Adipocyte (in vitro differentiated cells): ENCODE data around the gene LCLAT1.
"Not testable (repeated sequence)": the region's sequence is repeated elsewhere in the genome, so short reads cannot be mapped to it uniquely, and the experiment has no call there.

Experiments
- DNase-seq: peaks from one replicate; pipeline ENCODE4 v3.0.0-alpha.2; 2015; ENCODE audit warnings: low read depth
- H3K27me3 ChIP-seq: replicated peaks from 2 replicates; pipeline ENCODE4 v1.7.0; 2013; ENCODE audit warnings: mild to moderate bottlenecking, low read length, moderate library complexity; ENCODE audit not compliant: control insufficient read depth, insufficient read depth
- H3K36me3 ChIP-seq: 2 replicates; pipeline ENCODE4 v1.7.0; 2013; ENCODE audit warnings: low read length, mild to moderate bottlenecking, moderate library complexity; ENCODE audit not compliant: control insufficient read depth, insufficient read depth, severe bottlenecking
- H3K4me1 ChIP-seq: 2 replicates; pipeline ENCODE4 v1.7.0; 2013; ENCODE audit warnings: mild to moderate bottlenecking, low read length, moderate library complexity; ENCODE audit not compliant: control insufficient read depth, insufficient read depth
- H3K4me3 ChIP-seq: 2 replicates; pipeline ENCODE4 v1.7.0; 2013; ENCODE audit warnings: mild to moderate bottlenecking, low read length, moderate library complexity
- H3K9ac ChIP-seq: 2 replicates; pipeline ENCODE4 v1.7.0; 2013; ENCODE audit warnings: mild to moderate bottlenecking, low read length, moderate library complexity
- H3K9me3 ChIP-seq: 2 replicates; pipeline ENCODE4 v1.7.0; 2013; ENCODE audit warnings: mild to moderate bottlenecking, low read length, moderate library complexity; ENCODE audit not compliant: control insufficient read depth

Gene LCLAT1

DNA sequence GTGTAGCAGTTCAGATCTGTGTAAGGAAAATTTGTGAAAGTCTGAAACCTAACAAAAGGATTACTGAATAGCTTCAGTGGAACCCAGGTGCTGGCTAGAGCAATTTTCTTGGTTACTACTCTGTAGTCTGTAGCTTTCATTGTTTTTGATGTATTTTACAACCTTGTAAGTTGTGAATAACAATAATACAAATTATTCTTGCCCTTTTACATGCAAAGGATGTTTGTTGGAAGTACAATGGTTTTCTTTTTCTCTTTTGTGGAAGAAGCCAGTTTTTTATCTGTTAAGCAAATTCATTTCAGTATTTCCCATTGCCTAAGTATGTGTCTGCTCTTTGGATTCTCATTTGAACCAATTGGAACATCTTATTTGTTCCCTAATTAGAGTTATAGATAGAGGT is 10.2 kb downstream of the LCLAT1 start:
- H3K36me3 ChIP-seq, result no peaks in the 10 kb centered on the region
- H3K4me1 ChIP-seq, result peaks cover 3% of the 10 kb centered on the region
- H3K9ac ChIP-seq, result no peak overlapping the region
- no peaks in the 10 kb centered on the region for H3K9me3 ChIP-seq
- no peak for DNase-seq
- H3K27me3 ChIP-seq, result no peaks in the 10 kb centered on the region
- no peak overlapping the region for H3K4me3 ChIP-seq

DNA sequence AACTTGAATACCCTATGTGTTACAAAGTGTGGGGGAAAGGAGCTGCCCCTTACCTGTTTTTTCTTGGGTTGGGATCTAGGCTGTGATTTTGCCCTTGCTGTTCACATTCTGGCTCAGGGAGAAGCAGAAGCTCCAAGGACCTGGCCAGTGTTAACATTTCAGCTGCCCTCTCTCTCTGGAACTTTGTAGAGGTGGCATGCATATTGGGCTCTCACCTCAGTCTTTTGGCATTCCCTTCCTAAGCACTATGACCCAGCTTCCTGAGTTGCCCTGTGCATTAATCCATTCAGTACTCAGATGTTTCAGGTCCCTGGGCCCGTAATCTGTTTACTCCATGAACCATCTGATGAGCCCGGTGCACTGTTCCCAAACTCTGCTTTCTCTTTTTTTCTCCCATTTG is 12.1 kb downstream of the LCLAT1 start:
- Histone ChIP-seq H3K4me1 (peaks cover 3% of the 10 kb centered on the region), H3K36me3 (no peaks in the 10 kb centered on the region), H3K9ac (no peak overlapping the region), H3K4me3 (no peak overlapping the region), H3K9me3 (no peaks in the 10 kb centered on the region), H3K27me3 (no peaks in the 10 kb centered on the region)
- no peak for DNase-seq

DNA sequence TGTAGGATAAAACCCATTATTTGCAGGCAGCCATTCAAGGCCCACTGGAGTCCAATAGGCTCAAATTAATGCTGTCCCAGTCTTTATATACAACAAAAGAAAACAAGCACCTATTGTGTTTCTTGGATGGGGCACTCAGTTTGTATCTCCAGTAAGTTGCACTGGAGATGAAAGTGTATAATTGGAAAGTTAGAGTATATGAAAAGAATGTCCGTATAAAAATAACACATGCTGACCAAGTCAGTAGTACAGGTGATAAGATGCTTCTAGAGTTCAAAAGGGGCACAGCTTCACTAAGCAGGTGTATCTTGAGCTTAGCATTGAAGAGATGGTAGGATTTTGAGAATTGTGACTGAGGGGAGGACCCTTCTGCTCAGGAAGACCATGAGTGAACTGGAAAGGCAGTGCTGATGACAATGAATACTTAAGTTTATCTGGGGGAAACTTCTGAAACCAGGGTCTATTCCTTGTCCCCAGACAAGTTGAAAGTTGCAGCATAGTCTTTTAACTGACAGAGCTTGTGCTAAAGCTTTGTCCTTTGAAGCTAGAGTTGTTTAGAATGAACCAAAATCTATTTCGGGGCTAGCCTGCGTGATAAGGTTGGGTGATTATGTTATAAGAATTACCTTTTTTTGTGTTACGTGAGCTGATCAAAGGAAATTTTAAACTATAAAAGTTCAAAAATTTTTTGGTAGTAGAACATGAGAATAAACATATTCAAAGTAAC is 15.2 kb downstream of the LCLAT1 start:
- Histone ChIP-seq H3K9me3 (no peaks in the 10 kb centered on the region), H3K4me3 (no peak overlapping the region), H3K27me3 (no peaks in the 10 kb centered on the region), H3K9ac (no peak overlapping the region), H3K4me1 (no peaks in the 10 kb centered on the region), H3K36me3 (no peaks in the 10 kb centered on the region)
- DNase-seq, result no peak

DNA sequence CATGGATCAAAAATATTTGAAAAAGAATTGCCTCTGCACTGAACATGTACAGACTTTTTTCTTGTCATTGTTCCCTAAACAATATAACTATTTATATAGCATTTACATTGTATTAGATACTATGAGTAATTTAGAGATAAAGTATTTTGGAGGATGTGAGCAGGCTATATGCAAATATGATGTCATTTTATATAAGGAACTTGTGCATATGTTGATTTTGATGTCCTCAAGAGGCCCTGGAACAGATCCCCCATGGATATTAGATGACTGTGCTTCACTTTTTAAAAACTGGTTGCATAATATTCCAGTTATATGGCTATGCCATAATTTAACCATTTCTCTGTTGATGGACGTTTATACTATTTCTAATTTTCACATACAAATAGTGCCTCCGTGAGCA is 16.5 kb downstream of the LCLAT1 start:
- Histone ChIP-seq H3K36me3 (no peaks in the 10 kb centered on the region), H3K9me3 (no peaks in the 10 kb centered on the region), H3K4me1 (no peaks in the 10 kb centered on the region), H3K9ac (no peak overlapping the region), H3K4me3 (no peak overlapping the region), H3K27me3 (no peaks in the 10 kb centered on the region)
- no peak for DNase-seq

DNA sequence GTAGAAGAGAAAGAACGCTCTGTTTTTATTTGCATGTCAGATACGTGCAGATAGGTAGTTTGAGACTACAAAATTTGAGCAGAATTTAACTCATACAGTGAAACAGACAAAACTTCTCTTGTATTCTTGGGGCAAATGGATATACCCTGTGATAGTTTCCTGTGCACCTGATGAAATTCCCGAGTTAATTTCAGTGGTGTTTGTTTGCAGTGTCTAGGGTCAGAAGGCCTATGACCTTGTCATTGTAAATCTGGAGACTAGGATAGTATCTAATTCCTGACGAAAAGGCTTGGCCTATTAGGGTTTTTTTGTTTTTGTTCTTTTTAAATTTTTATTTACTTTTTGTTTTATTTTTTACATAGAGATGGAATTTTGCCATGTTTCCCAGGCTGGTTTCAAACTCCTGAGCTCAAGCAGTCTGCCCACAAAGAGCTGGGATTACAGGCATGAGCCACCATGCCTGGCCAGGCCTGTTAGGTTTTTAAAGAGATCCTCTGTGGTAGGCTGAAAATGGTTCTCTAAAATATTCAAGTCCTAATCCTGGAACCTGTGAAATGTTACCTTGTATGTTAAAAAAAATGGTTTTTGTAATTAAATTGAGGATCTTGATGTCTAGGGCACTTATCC is 17.6 kb downstream of the LCLAT1 start:
- DNase-seq, result no peak
- Histone ChIP-seq H3K27me3 (no peaks in the 10 kb centered on the region), H3K4me3 (no peak overlapping the region), H3K9me3 (no peaks in the 10 kb centered on the region), H3K9ac (no peak overlapping the region), H3K36me3 (no peaks in the 10 kb centered on the region), H3K4me1 (no peaks in the 10 kb centered on the region)

DNA sequence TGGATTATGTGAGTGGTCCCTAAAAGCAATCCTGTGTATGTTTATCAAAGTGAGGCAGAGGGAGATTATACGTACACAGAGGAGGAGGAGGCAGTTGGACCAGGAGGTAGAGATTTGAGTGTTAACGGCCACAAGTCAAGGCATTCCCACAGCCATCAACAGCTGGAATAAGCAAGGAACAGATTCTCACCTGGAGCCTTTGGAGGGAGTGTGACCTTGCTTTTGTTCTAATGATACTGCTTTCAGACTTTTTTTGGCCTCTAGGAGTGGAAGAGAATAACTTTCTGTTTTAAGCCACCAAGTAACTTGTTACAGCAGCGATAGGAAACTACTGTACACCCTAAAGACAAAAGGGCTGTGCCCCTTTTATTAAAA is 18.1 kb downstream of the LCLAT1 start:
- no peak overlapping the region for H3K4me3 ChIP-seq
- no peak overlapping the region for H3K9ac ChIP-seq
- no peaks in the 10 kb centered on the region for H3K4me1 ChIP-seq
- DNase-seq, result peak; percentile 6
- H3K9me3 ChIP-seq, result peaks cover 1% of the 10 kb centered on the region
- H3K36me3 ChIP-seq, result no peaks in the 10 kb centered on the region
- no peaks in the 10 kb centered on the region for H3K27me3 ChIP-seq

DNA sequence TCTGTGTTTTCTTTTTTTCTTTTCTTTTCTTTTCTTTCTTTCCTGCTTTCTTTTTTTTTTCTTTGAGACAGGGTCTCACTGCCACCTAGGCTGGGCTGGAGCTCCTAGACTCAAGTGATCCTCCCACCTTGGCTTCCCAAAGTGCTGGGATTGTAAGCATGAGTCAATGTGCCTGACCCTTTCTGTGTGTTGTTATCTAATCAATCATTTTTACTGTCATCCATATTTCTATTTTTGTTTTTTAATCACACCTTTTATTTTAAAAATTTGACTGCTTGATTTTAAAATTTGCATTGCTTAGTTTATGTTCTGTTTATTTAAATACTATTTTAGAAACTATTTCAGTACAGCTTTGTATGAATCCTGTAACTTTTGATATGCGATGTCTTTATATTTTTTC is 19.2 kb downstream of the LCLAT1 start:
- no peak overlapping the region for H3K9ac ChIP-seq
- DNase-seq, result no peak
- peaks cover 4% of the 10 kb centered on the region for H3K9me3 ChIP-seq
- H3K36me3 ChIP-seq, result no peaks in the 10 kb centered on the region
- H3K27me3 ChIP-seq, result no peaks in the 10 kb centered on the region
- no peaks in the 10 kb centered on the region for H3K4me1 ChIP-seq
- H3K4me3 ChIP-seq, result no peak overlapping the region

DNA sequence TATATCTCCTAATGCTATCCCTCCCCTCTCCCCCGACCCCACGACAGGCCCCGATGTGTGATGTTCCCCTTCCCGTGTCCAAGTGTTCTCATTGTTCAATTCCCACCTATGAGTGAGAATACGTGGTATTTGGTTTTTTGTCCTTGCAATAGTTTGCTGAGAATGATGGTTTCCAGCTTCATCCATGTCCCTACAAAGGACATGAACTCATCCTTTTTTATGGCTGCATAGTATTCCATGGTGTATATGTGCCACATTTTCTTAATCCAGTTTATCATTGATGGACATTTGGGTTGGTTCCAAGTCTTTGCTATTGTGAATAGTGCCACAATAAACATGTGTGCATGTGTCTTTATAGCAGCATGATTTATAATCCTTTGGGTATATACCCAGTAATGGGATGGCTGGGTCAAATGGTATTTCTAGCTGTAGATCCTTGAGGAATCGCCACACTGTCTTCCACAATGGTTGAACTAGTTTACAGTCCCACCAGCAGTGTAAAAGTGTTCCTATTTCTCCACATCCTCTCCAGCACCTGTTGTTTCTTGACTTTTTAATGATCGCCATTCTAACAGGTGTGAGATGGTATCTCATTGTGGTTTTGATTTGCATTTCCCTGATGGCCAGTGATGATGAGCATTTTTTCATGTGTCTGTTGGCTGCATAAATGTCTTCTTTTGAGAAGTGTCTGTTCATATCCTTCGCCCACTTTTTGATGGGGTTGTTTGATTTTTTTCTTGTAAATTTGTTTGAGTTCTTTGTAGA is 20.2 kb downstream of the LCLAT1 start:
- not testable (repeated sequence) for H3K4me3 ChIP-seq, H3K9ac ChIP-seq, H3K4me1 ChIP-seq, H3K9me3 ChIP-seq, DNase-seq, H3K27me3 ChIP-seq, H3K36me3 ChIP-seq

DNA sequence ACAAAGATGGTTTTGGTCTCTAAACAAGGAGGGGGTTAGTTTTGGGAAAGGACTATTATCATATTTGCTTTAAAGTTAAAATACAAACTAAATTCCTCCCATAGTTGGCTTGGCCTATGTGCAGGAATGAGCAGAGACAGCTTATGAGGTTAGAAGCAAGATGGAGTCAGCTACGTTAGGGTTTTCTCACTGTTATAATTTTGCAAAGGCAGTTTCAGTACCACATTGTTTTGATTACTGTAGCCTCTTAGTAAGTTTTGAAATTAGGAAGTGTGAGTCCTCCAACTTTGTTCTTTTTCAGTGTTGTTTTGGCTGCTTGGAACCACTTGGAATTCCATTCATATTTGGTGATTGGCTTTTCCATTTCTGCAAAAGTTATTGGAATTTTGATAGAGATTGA is 23.4 kb downstream of the LCLAT1 start:
- no peak overlapping the region for H3K4me3 ChIP-seq
- H3K9me3 ChIP-seq, result peaks cover 4% of the 10 kb centered on the region
- no peaks in the 10 kb centered on the region for H3K27me3 ChIP-seq
- peaks cover 13% of the 10 kb centered on the region for H3K4me1 ChIP-seq
- no peak for DNase-seq
- H3K9ac ChIP-seq, result no peak overlapping the region
- no peaks in the 10 kb centered on the region for H3K36me3 ChIP-seq

DNA sequence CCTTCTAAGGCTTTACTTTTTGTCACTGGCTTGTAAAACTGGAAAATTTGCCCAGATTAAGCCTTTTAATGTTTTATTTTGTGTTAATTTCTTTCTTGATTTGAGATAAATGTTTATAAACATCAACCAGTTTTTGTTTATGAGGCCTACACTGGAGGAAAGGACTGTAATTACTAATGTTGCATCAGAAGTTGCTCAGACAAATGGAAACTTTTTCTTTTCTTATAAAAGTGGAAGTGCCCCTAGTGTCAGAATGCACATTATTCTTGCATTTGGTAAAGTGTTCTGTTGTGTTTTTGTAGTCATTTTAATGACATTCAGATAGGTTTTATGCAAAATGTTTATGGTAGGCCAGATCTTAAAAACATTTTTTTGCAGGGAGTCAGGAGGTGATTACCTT is 25.3 kb downstream of the LCLAT1 start:
- peak; percentile 62 for DNase-seq
- Histone ChIP-seq H3K36me3 (no peaks in the 10 kb centered on the region), H3K9me3 (peaks cover 4% of the 10 kb centered on the region), H3K9ac (no peak overlapping the region), H3K27me3 (no peaks in the 10 kb centered on the region), H3K4me3 (no peak overlapping the region), H3K4me1 (peaks cover 13% of the 10 kb centered on the region)

DNA sequence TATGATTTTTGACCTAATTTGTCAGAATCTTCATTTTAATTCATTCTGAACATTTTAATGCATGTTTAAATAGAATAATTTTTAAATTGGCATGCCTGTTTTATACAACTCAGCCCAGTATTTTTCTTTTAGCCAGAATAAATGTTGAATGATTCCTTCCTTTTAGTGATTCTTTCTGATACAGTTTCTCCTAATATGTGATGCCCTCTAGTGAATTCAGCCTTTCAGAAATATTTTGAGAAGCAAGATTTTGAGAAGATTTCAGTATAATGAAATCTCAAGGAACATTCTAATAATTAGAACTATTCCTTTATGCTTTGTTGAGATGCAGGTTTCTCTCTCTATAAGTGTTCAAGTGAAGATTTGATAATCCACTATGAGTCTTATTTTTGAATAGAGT is 28.5 kb downstream of the LCLAT1 start:
- H3K9me3 ChIP-seq, result no peaks in the 10 kb centered on the region

More for the DNA sequence above, 28.5 kb downstream of the LCLAT1 start:
- peaks cover 25% of the 10 kb centered on the region for H3K4me1 ChIP-seq
- no peak overlapping the region for H3K9ac ChIP-seq
- H3K27me3 ChIP-seq, result no peaks in the 10 kb centered on the region
- no peak overlapping the region for H3K4me3 ChIP-seq
- DNase-seq, result peak; percentile 33
- H3K36me3 ChIP-seq, result no peaks in the 10 kb centered on the region
